AG09309 (cell line): ENCODE measurements around the gene GPATCH8.
A peak's percentile ranks its signal among the peaks of the same experiment; 100 is the strongest.
"Not testable (repeated sequence)": the region's sequence is repeated elsewhere in the genome, so short reads cannot be mapped to it uniquely, and the experiment has no call there.

Source experiments
- DNase-seq: peaks from one replicate; pipeline ENCODE4 v3.0.0-alpha.2; 2010; ENCODE audit warnings: low read depth
- H3K4me3 ChIP-seq: 2 replicates; pipeline ENCODE4 v1.5.1; 2011; ENCODE audit warnings: mild to moderate bottlenecking, low read depth, low read length, moderate library complexity; ENCODE audit not compliant: control insufficient read depth
- TF ChIP-seq, protein P1 (sequence below): IDR thresholded peaks from 2 replicates; pipeline ENCODE4 v1.5.1; 2011; ENCODE audit warnings: mild to moderate bottlenecking, low read depth, low read length, inconsistent platforms; ENCODE audit not compliant: insufficient read depth, control insufficient read depth; ENCODE audit errors: missing control alignments

GPATCH8 gene

DNA sequence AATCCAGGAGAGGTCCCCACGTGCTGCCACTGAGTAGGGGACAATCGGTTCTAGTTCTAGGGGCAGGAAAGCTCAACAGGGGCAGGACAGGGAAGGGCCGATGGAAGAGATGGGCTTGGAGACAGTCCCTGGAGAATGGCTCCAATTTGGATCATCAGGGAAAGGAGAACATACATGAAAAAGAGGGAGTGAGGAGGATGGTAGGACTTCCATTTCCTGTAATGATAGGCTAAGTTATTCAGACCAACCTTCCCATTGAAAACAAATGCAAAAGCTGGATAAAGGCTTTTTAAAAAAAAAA lies 20.4 kb upstream of the GPATCH8 start:
- DNase-seq = no peak
- H3K4me3 ChIP-seq = no peak overlapping the region
- TF ChIP-seq, protein P1, sequence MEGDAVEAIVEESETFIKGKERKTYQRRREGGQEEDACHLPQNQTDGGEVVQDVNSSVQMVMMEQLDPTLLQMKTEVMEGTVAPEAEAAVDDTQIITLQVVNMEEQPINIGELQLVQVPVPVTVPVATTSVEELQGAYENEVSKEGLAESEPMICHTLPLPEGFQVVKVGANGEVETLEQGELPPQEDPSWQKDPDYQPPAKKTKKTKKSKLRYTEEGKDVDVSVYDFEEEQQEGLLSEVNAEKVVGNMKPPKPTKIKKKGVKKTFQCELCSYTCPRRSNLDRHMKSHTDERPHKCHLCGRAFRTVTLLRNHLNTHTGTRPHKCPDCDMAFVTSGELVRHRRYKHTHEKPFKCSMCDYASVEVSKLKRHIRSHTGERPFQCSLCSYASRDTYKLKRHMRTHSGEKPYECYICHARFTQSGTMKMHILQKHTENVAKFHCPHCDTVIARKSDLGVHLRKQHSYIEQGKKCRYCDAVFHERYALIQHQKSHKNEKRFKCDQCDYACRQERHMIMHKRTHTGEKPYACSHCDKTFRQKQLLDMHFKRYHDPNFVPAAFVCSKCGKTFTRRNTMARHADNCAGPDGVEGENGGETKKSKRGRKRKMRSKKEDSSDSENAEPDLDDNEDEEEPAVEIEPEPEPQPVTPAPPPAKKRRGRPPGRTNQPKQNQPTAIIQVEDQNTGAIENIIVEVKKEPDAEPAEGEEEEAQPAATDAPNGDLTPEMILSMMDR = no peak

DNA sequence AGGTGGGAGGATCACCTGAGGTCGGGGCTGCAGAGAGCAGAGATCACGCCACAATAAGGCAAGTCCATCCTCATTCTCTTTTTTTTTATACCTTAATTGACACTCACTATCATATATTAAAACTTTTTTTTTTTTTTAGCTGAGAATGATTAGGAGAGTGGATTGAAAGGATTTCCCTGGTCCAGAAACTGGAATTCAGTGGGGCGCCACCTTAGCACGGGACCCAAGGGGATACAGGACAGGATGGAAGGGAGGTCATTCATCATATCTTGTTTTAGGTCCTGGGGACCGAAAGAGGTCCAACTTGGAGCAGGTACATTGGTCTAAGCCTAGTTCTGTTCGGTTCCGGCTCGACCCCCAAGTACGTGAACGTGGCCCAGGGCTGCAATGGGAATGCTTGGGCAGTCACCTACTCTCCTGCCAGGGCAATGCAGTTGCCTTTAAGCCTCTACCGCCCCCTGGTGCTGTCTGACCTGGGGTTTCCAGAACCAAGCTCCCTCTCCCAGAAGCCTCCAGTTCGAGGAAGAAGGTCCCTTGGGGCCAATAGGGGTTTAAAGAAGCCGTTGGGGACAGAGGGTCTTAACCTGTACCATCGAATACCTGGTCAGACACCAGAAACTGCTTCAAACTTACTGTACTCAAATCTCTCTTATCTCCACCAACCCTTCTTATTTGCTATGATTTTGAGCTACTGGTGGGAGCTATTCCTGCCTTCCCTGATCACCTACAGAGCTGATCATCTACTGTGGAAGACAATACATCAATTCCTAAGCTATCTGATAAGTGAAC lies 19.9 kb upstream of the GPATCH8 start:
- TF ChIP-seq, protein P1 = peak; percentile 86
- DNase-seq = no peak
- no peak overlapping the region for H3K4me3 ChIP-seq

DNA sequence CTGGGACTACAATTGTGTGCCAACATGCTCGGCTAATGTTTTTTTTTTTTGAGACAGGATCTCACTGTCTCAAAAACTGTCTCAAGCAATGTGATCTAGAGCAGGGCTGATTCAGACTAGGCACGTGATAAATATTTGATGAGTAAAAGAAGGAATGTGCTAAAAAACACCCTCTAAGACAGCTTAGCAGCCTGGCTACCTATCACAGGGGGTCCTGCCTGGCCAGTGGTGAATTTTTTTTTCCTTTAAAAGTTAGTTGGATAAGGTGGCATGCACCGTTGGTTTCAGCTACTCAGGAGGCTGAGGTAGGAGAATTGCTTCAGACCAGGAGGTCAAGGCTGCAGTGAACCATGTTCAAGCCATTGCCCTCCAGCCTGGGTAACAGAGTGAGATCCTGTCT lies 14.8 kb upstream of the GPATCH8 start:
- no peak overlapping the region for H3K4me3 ChIP-seq
- DNase-seq = no peak
- TF ChIP-seq, protein P1 = no peak

GRCh38 chr17:44511241-44512134 lies 8.3 kb upstream of the GPATCH8 start:
- DNase-seq, H3K4me3 ChIP-seq: not testable (repeated sequence)

DNA sequence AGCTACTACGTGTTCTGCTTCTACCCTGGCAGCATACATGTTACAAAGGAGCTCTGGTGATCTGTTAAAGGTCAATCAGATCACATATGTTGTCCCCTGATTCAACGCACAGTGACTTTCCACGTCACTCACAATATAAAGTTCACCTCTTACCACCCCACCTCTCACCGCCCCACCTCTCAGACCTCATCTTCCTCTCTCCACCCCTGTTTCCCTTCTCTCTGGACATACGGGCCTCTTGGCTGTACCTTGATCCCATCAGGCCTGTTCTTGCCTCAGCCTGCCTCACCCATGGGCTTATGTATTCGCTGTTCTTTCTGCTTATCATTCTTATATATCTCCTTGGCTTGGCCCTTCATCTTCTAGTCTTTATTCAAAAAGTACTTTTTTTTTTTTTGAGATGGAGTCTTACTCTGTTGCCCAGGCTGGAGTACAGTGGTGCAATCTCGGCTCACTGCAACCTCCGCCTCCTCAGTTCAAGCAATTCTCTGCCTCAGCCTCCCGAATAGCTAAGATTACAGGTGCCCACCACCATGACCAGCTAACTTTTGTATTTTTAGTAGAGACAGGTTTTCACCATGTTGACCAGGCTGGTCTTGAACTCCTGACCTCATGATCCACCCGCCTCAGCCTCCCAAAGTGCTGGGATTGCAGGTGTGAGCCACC lies 3.9 kb upstream of the GPATCH8 start:
- H3K4me3 ChIP-seq, DNase-seq: not testable (repeated sequence)

DNA sequence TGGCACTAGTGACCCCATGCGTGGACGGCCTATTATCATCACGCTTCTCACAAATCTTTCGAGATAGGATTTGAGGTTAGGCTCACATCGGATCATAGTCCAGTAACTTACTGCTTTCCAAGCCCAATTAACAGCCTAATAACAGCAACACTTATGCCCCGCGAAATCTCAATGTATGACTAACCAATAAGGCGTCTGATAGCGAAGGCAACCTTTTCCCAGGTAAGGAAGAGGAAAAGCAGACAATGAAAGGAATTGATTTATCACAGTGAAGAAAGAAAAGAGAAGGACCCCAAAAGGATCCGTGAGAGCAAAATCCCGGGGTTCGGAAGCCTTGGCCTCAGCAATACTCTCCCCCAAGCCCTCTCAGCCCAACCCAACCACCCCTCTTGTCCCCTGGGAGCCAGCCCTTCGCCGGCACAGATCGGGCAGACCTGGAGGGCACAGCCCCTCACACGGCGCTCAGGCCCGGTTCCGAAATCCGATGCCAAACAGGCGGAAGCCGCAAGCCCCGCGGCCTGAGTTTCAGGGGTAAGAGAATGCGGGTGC lies 534 bp downstream of the GPATCH8 start:
- TF ChIP-seq, protein P1 = no peak
- no peak for DNase-seq
- H3K4me3 ChIP-seq = peak overlapping the region; percentile 91

GRCh38 chr17:44501866-44502375 lies 1.3 kb downstream of the GPATCH8 start:
- DNase-seq = no peak
- TF ChIP-seq, protein P1 = no peak
- peak overlapping the region; percentile 91 for H3K4me3 ChIP-seq
